ENCODE results near the gene PTGIR. TPM values are rescaled to one million over a fixed set of nuclear protein-coding genes. Genes with fewer than 3 reads are reported as not detected.
A peak's percentile ranks its signal among the peaks of the same experiment; 100 is the strongest.

PTGIR gene
- total and polyA plus RNA-seq, 2 of the 4 experiments (the other 2 are of a cell fraction) = 0.54 to 5.3 TPM

GRCh38 chr19:46620267-46620666, 4.6 kb downstream of the PTGIR start:
- BruUV-seq (replicated peaks) = no TSS peak
- no peak overlapping the region for H2AK9ac ChIP-seq (replicated peaks; ENCODE audit: low read depth, low read length, poor library complexity)
- no peaks in the 10 kb centered on the region for H3K27me3 ChIP-seq (ENCODE audit: control insufficient read depth, insufficient read depth, low read length)
- H3K79me1 ChIP-seq (ENCODE audit: low read depth in 1 of 2, low read length in 2 of 2) = peaks cover 0 to 23% of the 10 kb centered on the region in 2 experiments; a peak in 1 of 4 replicates
- peak overlapping the region; percentile 11 for H2BK5ac ChIP-seq (ENCODE audit: low read depth, low read length, poor library complexity, severe bottlenecking)
- no peak overlapping the region for H4K5ac ChIP-seq (ENCODE audit: low read depth, low read length)
- peak overlapping the region; percentile 81 for H2AK5ac ChIP-seq (ENCODE audit: low read depth, low read length)
- CTCF ChIA-PET = interaction anchor here (1.0 kb wide), 1 partner anchor 42 kb away, joined by 3 read pairs; no protein-coding TSS in a partner anchor
- in situ Hi-C loops (cut with MboI; ENCODE audit: low sequenced_read_pairs) (no loop called here), dilution Hi-C loops (cut with HindIII; ENCODE audit: low sequenced_read_pairs, unreplicated experiment) (no loop called here), intact Hi-C loops (cut with micrococcal nuclease) (no loop called here)
- no peaks in the 10 kb centered on the region for H3K9me3 ChIP-seq (ENCODE audit: control insufficient read depth, insufficient read depth, low read length)
- no peak overlapping the region for H3K4me3 ChIP-seq (ENCODE audit: insufficient read depth, low read depth, low read length)
- H3K56ac ChIP-seq (ENCODE audit: extremely low read depth, insufficient read depth, low read length) = no peak overlapping the region
- peak overlapping the region; percentile 46 for H2AFZ ChIP-seq (replicated peaks; ENCODE audit: low read length, poor library complexity)
- H3K14ac ChIP-seq (replicated peaks; ENCODE audit: low read depth, low read length) = no peak overlapping the region; the same call in 1 of the 2 replicates
- H3K9ac ChIP-seq (ENCODE audit: low read depth, low read length) = no peak overlapping the region
- H4K91ac ChIP-seq (ENCODE audit: insufficient read depth, low read depth, low read length) = no peak overlapping the region
- H4K20me1 ChIP-seq (ENCODE audit: insufficient read depth, low read length) = peaks cover 14% of the 10 kb centered on the region
- WGBS, 2 experiments (ENCODE audit: extremely low coverage in 2 of 2, insufficient read length in 1 of 2) = no CpG with 5 or more reads among the region's 3 CpGs
- ATAC-seq (ENCODE audit: low read depth) = no peak
- no peak for DNase-seq
- H3K23ac ChIP-seq (ENCODE audit: low read depth, low read length) = no peak overlapping the region
- H3K36me3 ChIP-seq (ENCODE audit: control insufficient read depth, insufficient read depth, low read length) = no peaks in the 10 kb centered on the region
- H3K27ac ChIP-seq (ENCODE audit: insufficient read depth, low read length) = peak overlapping the region; percentile 28; the same call in 1 of the 2 replicates
- H3K18ac ChIP-seq (ENCODE audit: low read depth, low read length) = no peak overlapping the region
- peak overlapping the region; percentile 8; the same call in 1 of the 3 replicates for H2BK15ac ChIP-seq (ENCODE audit: low read depth, low read length)
- POLR2A ChIA-PET (ENCODE audit: unreplicated experiment) = no interaction called here
- H3K4me2 ChIP-seq (ENCODE audit: low read depth, low read length) = peak overlapping the region; percentile 16; the same call in 1 of the 2 replicates
- H3K4ac ChIP-seq (ENCODE audit: low read depth, low read length) = peak overlapping the region; percentile 62
- no peak for TF ChIP-seq NFE2L2 (IDR thresholded peaks at IDR 0.05; ENCODE audit: low read depth, low read length)
- TF ChIP-seq, protein P1, sequence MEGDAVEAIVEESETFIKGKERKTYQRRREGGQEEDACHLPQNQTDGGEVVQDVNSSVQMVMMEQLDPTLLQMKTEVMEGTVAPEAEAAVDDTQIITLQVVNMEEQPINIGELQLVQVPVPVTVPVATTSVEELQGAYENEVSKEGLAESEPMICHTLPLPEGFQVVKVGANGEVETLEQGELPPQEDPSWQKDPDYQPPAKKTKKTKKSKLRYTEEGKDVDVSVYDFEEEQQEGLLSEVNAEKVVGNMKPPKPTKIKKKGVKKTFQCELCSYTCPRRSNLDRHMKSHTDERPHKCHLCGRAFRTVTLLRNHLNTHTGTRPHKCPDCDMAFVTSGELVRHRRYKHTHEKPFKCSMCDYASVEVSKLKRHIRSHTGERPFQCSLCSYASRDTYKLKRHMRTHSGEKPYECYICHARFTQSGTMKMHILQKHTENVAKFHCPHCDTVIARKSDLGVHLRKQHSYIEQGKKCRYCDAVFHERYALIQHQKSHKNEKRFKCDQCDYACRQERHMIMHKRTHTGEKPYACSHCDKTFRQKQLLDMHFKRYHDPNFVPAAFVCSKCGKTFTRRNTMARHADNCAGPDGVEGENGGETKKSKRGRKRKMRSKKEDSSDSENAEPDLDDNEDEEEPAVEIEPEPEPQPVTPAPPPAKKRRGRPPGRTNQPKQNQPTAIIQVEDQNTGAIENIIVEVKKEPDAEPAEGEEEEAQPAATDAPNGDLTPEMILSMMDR (conservative IDR thresholded peaks at IDR 0.05; ENCODE audit: low read depth, low read length) = no peak
- TF ChIP-seq MXI1 (IDR thresholded peaks at IDR 0.05; ENCODE audit: borderline replicate concordance, low read depth, low read length) = no peak
- no peak for TF ChIP-seq SMC3 (IDR thresholded peaks at IDR 0.05; ENCODE audit: low read depth, low read length)
- TF ChIP-seq RAD21 (IDR thresholded peaks at IDR 0.05; ENCODE audit: low read length) = no peak
- TF ChIP-seq RFX5 (IDR thresholded peaks at IDR 0.05; ENCODE audit: low read depth, low read length) = no peak
- TF ChIP-seq CHD1 (IDR thresholded peaks at IDR 0.05; ENCODE audit: low read depth, low read length) = no peak
- no peak for TF ChIP-seq USF2 (IDR thresholded peaks at IDR 0.05; ENCODE audit: low read depth, low read length)
- TF ChIP-seq MAFK (IDR thresholded peaks at IDR 0.05; ENCODE audit: low read depth, low read length) = no peak
- TF ChIP-seq, protein P2, sequence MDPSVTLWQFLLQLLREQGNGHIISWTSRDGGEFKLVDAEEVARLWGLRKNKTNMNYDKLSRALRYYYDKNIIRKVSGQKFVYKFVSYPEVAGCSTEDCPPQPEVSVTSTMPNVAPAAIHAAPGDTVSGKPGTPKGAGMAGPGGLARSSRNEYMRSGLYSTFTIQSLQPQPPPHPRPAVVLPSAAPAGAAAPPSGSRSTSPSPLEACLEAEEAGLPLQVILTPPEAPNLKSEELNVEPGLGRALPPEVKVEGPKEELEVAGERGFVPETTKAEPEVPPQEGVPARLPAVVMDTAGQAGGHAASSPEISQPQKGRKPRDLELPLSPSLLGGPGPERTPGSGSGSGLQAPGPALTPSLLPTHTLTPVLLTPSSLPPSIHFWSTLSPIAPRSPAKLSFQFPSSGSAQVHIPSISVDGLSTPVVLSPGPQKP (IDR thresholded peaks at IDR 0.05; ENCODE audit: borderline replicate concordance, low read depth, low read length) = no peak
- no peak for TF ChIP-seq POLR2A (IDR thresholded peaks at IDR 0.05; ENCODE audit: low read depth, low read length)
- no peak for TF ChIP-seq BHLHE40 (IDR thresholded peaks at IDR 0.05; ENCODE audit: low read depth, low read length)
- no peak for TF ChIP-seq FOS (IDR thresholded peaks at IDR 0.05; ENCODE audit: low read depth, low read length)
- no peak for TF ChIP-seq CEBPB (IDR thresholded peaks at IDR 0.05; ENCODE audit: low read depth, low read length)
- no peak for TF ChIP-seq MAZ (IDR thresholded peaks at IDR 0.05; ENCODE audit: borderline replicate concordance, low read depth, low read length)
- TF ChIP-seq RCOR1 (IDR thresholded peaks at IDR 0.05; ENCODE audit: insufficient replicate concordance, low read length) = no peak
- peak overlapping the region; percentile 29; the same call in 1 of the 2 replicates for H2BK120ac ChIP-seq (ENCODE audit: low read depth, low read length)
- H2BK20ac ChIP-seq (ENCODE audit: low read depth, low read length) = no peak overlapping the region
- peaks cover 39% of the 10 kb centered on the region for H3K4me1 ChIP-seq (ENCODE audit: control insufficient read depth, insufficient read depth, low read length)
- H3K9me1 ChIP-seq (ENCODE audit: insufficient read depth, low read length) = peaks cover 22% of the 10 kb centered on the region
- H4K8ac ChIP-seq (ENCODE audit: low read depth in 2 of 2, low read length in 2 of 2) = peak overlapping the region in 1 of 2 experiments; percentile 50; a peak in 2 of 4 replicates
